Keratinocyte (primary cell): Measurements from ENCODE around the gene NOB1.

Source experiments
- CTCF ChIP-seq, 3 experiments: IDR thresholded peaks in 1 of 3; conservative IDR thresholded peaks in 1 of 3; optimal IDR thresholded peaks in 1 of 3; 2 replicates in 2 of 3; 3 replicates in 1 of 3; pipeline versions ENCODE3 to v1.5.1; 2011; ENCODE audit warnings: low read length in 3 of 3, mild to moderate bottlenecking in 3 of 3, moderate library complexity in 2 of 3, control low read depth in 1 of 3, inconsistent platforms in 1 of 3; ENCODE audit not compliant: insufficient read depth in 2 of 3; ENCODE audit errors: extremely low read depth in 1 of 3
- EZH2 ChIP-seq: IDR thresholded peaks from one replicate; pipeline ENCODE4 v1.6.1; 2012; ENCODE audit warnings: inconsistent platforms, mild to moderate bottlenecking, low read length, moderate library complexity

DNA sequence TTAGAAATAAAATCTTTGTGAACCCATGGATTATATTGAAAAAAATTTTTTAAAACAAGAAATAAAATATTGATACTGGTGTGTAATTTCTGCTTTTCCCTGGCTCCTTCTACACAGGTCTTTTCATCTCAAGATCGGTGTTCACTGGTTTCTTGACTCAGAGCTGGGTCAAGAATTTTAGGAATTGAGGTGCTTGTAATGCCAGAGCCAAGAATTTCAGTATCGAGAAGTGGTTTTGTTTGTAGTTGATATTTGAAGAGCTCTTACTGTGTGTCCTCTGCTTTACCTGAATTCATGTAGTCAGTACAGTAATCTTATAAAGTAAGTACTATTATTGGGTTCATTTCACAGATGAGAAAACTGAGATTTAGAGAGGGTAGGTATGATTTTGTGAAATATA lies 14.7 kb upstream of the NOB1 start:
- no peak for TF ChIP-seq CTCF (optimal IDR thresholded peaks at IDR 0.05 in 1 of 3, IDR thresholded peaks at IDR 0.05 in 1 of 3, conservative IDR thresholded peaks at IDR 0.05 in 1 of 3; ENCODE audit: extremely low read depth in 1 of 3, insufficient read depth in 2 of 3, low read length in 3 of 3)
- TF ChIP-seq EZH2 = no peak
